Activated CD4-positive, alpha-beta T cell treated with anti-CD3 and anti-CD28 coated beads, Interleukin-2, Interleukin-4, amounts not matched to agents 100 ng/mL and 50 ng/mL, durations not matched to agents 16 hours and 8 hours (primary cell): ENCODE results near the gene SDC1.
"Not testable (repeated sequence)": the region's sequence is repeated elsewhere in the genome, so short reads cannot be mapped to it uniquely, and the experiment has no call there.

ENCODE experiments used
- DNase-seq: peaks from one replicate; pipeline ENCODE4 v3.0.0-alpha.2; 2020; ENCODE audit warnings: low spot score

The SDC1 gene

DNA sequence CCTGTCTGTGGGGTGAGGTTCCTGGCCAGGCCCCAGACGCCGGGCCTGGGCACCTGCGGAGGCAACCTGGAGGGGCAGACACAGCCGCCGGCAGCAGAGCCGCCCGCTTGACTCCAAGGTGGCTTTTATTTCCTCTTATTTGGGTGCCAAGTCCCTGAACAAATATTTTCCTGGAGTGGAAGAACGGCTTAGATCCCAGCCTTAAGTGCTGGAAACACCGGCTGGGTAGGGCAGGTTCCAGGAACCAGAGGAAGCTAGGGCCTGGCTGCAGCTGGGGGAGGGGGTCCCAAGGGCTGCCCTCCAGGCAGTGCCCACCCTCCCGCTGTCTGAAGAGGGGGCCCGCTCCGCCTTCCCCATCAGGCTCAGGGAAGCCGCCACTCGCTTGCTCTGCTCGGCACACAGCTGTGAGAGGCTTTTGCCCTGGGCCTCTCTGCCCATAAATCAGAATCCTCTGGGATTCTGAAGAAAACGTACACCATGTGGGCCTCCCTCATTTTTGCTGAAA lies 28.2 kb downstream of the SDC1 start:
- DNase-seq = no peak

- DNase-seq = no peak
Measured at GRCh38 chr2:20196053-20196656, 28.8 kb downstream of the SDC1 start.

DNA sequence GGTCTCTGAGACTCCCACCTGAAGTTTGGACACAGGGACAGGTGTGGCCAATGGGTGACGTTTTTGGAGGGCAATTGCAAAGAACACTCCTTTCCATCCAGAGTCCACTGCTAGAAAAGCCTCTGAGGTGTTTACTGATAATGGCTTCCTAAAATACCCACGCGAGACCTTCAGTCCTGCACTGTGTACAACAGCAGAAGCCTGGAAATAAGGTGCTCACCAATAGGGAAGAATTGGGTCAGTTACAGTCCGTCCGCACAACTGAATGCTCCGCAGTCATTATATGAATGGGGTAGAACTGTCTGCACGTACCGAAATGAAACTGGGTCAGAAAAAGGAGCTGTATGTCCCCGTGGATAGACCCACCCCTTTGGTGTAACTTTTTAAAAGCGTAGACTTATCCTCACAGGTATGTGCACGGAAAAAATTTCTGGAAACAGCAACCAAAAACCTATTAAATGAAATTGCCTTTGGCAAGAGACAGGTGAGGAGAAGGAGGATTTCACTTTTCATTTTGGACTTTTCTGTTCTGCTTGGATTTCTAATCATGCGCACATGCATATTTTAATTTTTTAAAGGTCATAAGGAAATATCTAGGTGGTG lies 29.4 kb downstream of the SDC1 start:
- DNase-seq = no peak

- DNase-seq = not testable (repeated sequence)
Measured at GRCh38 chr2:20195016-20195411, 29.9 kb downstream of the SDC1 start.

GRCh38 chr2:20194097-20195015 lies 30.6 kb downstream of the SDC1 start:
- no peak for DNase-seq

- DNase-seq = no peak
Measured at GRCh38 chr2:20193185-20193584, 31.7 kb downstream of the SDC1 start.

- DNase-seq = no peak
Measured at GRCh38 chr2:20192781-20193180, 32.1 kb downstream of the SDC1 start.

GRCh38 chr2:20191714-20192569 lies 33.0 kb downstream of the SDC1 start:
- no peak for DNase-seq

DNA sequence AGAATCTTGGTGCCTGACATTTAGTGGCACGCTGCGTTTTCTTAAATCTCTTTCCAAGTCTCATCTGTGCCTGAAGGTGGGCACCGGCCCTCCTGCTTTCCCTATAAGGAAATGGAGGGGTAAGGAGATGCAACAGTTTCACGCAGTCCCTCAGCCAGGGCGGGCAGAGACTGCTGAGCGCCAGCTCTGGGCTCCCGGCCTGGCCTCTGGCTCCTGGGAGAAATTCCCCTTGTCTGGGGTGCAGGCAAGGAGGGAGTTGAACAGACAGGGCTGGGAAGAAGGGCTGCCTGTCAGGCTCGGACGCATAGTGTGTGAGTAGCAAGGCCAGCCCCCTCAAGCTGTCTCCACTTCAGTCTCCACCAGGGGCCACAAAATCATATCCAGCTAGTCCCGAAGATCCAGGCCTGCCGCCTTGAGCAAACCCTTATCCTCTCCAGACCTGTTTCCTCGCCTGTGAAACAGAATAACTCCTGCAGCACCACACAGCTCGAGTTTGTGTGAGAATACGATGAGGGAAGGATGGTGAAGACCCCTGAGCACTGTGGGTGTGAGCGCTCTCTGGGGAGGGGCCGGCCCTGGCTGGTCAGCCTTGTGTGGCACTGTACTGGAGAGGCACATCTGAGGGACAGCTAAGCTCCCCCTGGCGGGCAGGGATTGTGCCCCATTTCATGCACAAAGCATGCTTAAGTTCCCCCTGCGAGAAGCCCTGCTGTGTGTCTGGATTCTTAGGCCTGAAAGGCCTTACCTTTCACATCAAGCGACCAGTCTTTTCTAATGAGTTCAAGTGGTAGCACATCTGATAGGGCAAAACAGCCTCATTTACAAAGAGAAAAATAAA lies 33.8 kb downstream of the SDC1 start:
- DNase-seq = no peak

DNA sequence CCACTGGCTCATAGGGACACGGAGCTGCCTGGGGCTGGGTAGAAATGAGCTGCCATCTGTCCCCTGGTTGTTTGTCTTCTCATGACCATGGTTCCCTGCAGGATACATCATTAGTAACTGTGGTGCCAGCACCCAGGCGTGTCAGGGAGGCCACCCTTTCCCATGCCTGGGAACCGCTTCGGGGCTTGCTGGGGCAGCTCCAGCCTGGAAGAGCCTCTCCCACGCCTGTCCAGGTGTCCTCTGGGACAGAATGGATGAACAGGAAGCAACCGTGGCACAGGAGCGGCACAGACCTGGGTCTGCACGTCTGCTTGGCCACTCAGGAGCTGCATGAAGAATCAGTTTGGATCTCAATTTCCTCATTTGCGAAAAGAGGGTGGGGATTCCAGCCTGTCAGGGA lies 34.8 kb downstream of the SDC1 start:
- no peak for DNase-seq

DNA sequence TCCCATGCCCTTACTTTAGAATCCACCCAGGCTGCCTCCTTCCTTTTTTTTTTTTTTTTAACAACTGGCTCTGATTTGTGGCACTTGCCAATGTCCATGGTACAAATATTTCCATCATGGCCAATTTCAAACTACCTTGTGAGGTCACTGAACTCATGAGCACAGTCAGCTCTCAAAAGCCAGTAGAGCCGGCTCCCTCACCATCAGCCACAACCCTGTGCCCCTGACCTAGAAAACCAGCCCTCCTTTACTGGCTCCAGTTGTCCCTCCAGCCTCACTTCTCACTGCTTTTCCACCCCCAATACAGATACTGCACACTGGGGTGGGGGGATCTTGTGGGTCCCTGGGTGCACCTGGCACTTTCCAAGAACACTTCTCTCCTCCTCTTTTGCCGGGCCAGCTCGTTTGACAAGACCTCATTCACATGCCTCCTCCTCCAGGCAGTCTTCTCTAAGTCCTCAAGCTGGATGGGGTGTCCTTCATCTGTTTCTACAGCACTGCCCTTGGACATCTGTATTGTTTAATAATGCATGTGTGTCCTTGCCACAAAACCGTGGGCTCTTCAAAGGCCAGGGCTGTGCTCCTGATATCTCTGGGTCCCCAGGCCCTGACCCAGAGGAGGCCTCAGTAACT lies 35.5 kb downstream of the SDC1 start:
- no peak for DNase-seq

DNA sequence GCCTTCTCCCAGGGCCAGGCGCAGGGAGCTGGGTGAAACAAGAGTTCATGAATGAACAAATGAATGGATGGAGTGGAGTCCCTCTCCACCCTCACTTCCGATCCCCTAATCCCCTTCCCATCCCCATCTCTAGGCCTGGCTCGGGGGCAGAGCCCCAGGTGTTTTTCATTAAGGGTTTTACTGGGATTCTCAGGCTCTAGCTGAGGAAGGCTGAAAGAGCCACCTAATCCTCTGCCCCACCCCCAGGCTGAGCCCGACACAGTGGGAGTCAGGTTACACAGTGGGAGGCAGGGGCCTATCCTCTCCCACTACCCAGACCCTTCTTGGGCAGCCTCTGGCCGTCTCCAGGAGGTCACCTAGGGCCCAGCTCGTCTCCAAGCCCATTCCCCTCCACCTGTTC lies 36.1 kb downstream of the SDC1 start:
- DNase-seq = no peak

DNA sequence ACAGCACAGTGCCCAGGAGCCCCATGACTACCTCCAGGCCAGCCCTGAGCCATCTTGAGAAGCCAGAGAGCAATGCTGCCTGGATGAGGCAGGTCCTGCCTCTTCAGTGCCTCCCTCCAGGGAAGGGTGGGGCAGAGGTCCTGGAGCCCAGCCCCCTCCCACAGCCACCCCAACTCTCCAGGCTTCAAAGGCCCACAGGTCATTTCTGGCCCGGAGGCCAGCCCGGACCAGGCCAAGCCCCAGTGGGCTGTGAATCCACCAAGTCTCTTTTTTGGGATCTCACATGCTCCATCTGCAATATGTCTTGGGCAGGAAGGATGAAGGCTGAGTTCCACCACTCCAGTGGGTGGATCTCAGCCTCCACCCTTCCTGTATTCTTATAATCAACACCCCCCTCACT lies 36.7 kb downstream of the SDC1 start:
- DNase-seq = no peak

GRCh38 chr2:20187331-20187730 lies 37.6 kb downstream of the SDC1 start:
- no peak for DNase-seq

GRCh38 chr2:20186855-20187187 lies 38.1 kb downstream of the SDC1 start:
- no peak for DNase-seq

DNA sequence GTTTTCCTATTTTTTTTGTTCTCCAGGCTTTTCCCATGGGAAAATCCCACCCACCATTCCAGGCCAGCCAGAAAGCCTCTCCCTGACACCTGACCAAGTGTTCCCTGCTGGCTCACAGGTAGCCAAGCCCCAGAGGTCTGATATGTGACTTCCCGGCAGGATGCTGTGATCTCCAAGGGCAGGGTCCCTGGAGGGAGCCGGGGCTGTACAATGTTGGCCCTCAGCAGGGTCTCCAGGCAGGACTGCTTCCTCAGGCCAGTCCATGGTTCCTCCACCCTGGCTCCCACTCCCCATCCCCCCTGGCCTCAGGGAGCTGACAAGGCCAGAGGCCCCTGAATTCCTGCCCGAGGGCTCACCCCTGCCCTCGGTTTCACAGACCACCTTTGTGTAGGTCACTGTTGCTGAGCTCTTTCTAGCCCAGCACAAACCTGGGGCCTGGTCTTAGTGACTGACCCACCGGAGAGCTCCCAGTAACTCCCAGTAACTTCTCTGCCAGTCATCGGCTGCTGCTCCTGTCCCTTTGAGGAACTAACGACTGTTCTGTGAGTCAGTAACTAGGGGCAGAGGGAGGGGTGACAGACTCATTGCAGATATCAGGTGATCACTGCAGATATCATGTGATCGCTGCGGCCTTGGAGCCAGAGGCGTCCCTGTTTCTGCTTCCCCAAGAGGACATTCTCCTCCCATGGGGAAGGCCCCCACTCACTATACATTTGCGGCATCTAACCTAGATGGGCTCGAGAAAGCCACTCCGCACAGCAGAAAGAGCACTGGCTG lies 38.7 kb downstream of the SDC1 start:
- no peak for DNase-seq

- DNase-seq = no peak
Measured at GRCh38 chr2:20185176-20186022, 39.5 kb downstream of the SDC1 start.

DNA sequence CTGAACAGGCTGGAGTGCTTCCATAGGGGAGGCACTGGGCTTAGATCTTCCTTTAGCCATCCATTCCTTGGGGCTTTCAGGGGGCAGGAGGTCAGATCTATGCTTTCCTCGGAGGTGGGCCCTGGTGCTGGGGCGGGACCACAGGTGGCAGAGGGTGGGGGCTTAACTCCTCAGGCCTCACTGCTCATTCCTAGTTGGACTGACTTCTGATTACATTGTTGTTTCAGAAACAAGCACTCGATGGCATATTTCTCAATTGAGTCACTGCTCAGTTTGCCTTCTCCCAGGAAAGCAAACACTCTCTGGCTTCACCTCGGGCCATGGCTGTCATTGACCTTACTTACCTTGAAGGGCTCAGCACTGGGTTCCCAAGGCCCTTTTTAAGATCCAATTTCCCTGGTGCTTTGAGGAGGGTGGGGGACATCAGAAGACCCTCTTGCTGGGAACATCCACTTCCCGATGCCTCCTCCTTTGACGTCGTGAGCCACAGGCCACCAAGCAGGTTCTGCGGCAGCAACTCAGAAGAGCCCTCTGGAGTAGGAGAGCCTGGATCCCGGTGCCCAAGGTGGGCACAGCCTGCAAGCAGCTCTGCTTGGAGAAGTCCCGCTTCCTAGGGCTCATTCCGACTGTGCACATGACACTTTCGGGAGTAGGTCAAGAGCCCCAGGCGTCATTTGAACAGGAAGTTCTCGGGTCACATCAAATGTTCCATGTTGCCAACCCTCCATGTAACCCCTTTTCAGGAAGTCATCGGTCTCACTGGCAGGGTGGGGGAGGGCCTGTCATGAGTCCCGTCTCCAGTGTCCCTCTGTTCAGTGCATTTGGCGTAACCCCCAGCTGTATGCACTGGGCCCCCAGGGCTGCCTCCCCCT lies 40.6 kb downstream of the SDC1 start:
- no peak for DNase-seq
